OCI-M2 (cell line): ENCODE data around the gene TSSK2.
A peak's percentile ranks its signal among the peaks of the same experiment; 100 is the strongest.

Experiments used
- DNase-seq: peaks from one replicate; lab custom pipeline; 2025; ENCODE audit not compliant: unreplicated experiment; lab: John Stamatoyannopoulos, UW

The TSSK2 gene

DNA sequence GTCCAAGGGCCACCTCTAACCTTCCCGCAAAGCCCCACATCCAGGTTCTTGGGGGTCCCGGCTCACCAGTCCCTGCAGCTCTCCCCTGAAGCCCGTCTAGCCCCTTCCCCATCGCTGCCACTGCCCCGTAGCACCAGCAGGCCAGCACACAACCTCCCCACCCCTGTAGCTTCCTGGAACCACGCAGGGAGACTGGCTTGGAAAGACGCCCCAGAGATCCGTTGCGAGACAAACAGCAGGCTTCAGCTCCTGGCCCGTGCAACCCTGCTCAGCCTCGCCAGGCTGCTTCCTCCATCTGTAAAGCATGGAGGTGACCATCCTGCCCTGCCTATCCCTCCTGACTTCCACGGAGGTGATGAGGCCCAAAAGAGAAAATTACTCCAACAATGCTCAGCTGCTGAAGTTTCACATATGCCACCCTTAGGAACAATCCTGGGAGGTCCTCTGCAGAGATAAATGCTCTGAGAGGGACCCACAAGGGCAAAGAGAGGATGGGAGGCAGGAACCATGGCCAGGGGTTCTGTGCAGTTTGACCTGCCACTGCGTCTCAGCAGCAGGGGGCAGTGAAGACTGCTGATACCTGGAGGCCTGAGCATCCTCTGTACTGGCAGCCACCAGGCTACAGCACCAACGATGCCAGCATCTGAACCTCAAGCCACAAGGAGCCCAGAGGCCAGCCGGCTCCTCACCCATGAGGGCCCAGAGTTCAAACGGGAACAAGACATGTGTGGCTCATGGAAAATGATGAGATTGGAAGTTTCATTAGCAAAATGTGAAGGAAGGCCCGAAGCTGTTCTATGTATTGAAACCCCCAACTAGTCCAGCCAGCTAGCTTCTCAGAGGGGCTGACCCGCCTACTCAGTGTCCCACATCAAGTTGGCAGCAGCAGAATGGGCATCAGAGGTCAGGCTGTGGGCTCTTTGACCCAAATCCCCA, 25.0 kb upstream of the TSSK2 start:
- no peak for DNase-seq

DNA sequence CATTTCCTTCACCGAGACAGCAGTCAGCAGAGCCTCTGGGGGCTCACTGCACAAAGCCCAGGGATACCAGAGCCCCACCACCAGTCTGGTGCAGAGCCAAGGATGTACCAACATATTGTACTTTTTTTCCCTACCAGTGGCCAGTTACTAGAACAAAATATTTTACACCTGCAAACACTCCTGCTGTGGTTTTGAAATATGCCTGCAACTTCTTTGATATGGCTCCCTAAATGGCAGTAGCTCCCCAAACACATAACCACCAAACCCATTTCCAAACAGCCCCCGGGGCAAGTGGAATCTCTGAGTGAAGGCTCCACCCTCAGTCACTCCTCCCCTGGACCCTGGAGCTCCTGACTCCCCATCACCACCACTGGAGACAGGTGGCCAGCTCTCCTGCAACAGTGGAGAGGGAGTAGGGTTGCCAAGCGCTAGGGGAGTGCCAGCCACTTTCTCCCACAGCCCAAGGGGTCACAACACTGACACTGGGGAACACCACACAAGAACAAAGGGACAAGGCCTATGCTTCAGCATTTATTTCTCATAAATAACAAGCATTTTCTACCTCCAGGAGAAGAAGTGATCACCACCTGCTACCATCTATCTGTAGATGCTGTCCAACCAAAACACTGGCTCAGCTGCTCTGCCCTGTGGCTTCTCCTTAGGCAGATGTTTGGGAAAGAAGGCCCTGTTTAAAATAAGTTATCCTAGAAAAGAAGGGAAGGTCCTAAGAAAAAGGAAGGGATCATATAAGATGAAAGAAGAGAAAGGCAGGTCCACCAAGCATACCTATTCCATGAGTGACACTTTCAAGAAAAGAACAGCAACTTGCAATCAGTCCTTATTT, 24.0 kb upstream of the TSSK2 start:
- no peak for DNase-seq

DNA sequence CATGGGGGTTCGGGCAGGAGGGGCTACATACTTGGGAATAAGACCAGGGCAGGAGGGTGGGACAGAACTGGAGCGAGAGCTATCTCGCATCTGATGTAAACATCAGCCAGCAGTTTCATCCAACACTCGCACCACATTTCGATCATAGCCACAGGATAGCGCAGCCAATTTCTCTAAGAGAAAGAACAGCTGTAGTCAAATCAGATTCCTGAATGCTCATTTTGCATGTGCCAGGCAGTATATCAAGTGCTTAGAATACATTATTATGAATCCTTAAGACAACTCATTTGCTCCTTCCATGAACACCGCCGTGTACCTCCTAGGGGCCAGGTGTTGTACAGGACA, 23.4 kb upstream of the TSSK2 start:
- DNase-seq, result no peak

DNA sequence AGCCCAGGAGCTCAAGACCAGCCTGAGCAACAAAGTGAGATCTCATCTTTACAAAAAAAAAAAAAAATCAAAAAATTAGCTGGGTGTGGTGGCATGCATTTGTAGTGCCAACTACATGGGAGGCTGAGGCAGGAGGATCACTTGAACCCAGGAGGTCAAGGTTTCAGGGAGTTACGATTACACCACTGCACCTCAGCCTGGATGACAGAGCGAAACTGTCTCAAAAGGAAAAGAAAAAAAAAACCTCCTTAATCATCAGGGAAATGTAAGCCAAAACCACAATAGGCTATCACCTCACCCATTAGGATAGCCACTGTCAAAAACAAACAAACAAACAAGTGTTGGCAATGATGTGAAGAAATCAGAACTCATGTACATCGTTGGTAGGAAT, 22.3 kb upstream of the TSSK2 start:
- no peak for DNase-seq

DNA sequence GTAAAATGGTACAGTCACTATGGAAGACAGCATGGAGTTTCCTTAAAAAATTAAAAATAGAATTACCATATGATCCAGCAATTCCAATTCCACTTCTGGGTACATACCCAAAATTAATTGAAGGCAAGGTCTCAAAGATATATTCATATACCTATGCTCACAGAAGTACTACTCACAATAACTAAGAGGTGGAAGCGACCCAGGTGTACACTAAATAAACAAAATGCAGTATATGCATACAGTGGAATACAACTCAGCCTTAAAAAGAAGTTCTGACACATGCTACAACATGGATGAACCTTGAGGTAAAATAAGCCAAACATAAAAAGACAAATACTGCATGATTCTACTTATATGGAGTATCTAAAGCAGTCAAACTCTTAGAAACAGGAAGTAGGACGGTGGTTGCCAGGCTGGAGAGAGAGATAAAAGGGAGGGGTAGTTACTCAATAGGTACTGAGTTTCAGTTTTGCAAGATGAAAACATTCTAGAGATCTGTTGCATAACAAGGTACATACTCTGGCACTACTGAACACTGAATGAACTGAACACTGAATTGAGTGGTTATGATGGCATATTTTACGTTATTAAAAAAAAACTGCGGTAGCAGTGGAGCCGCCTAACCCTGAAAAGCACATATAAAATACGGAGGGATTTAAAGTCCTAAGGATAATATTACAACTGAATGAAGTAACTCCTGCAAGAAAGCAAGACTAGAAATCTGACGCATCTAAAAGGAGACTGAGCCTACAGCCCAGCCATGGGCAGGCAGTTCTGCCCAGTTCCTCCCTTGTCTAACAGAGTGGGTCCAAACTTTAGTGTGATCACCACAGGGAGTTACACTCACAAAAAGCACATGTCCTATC, 21.7 kb upstream of the TSSK2 start:
- no peak for DNase-seq

DNA sequence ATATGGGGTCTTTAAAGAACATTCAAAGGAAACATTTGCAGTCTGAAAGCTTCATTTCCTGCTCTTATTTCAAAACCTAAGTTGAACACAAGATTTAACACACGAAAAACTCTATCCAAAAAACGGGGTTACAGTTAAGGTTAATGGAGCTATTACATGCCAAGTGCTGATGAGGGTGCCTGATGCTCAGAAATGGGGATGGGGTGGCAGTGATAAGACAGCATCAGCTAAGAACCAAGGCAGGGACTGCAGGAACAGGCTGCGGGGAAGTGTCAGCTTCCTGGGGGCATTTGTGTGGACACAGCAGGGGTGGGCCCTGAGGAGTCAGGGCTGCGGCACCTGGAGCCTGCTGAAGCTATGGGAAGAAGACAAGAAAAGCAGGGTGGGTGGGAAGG, 21.0 kb upstream of the TSSK2 start:
- DNase-seq, result no peak

DNA sequence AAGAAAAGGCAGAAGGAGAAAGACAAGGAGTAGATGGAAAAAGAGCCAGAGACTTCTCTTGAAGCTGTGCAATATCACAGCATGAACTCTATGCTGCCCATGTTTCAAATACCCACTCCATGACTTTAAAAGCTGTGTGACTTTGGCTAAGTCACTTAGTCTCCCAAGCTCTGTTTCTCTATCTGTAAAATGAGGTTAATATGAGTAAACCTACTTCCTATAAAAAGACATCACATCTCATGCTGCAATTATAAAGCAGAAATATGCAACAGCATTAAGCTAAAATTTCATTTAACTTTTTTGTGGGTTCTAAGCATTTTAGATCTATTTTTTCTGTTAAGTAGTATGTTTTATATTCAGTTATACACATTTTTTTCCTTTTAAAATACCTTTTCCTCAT, 20.5 kb upstream of the TSSK2 start:
- DNase-seq, result no peak

DNA sequence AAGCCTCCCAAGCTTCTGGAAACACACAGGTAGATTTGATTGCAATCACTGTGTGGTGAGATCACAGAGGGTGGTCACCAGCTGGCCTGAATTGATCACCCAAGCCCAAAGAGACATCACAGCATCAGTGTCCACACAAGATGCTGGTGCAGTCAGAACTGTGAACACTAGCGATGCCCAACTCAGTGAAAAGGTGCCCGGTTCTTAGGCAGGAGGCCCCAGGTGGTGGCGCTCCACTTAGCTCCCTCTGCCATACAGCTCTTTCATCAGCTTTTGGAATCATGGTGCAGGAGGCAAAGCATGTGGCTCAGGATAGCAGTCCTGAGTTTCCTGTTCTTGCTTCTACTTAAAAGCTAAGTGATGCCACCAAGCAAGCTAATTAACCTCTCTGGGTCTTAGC, 20.0 kb upstream of the TSSK2 start:
- DNase-seq, result no peak

DNA sequence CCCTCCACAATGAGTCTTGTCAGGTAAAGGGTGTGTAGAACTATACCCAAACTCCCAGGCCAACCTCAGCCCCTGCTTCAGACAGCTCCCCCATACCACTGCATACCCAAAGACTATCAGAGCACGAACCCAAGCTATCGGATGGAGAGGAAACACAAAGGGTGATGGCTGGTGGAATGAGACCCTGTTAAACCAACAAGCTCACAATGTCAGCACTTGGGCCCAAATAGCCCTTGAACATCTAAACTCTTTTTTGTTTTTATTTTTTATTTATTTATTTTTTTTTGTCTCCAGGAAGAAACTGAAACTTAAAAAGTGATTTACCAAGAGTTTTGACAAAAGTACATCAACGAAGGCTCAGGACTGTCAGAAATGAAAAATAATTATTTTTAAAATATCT, 19.5 kb upstream of the TSSK2 start:
- no peak for DNase-seq

DNA sequence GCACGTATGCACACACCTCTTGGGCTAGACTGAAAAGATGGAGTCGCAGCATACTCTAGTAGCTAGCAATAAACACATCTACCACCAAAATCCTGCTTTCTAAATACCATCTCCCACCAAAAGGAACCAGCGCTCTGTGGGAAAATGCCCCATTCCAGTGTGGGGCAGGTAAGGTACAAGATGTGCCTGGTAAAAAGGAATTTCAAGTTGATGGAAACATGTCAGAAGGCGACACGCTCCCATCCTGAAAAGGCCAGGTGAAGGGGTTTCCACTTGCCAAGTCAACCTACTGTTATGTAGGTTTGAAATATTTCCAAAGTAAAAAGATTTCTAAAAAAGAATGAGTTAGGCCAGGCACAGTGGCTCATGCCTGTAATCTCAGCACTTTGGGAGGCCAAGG, 17.7 kb upstream of the TSSK2 start:
- no peak for DNase-seq

DNA sequence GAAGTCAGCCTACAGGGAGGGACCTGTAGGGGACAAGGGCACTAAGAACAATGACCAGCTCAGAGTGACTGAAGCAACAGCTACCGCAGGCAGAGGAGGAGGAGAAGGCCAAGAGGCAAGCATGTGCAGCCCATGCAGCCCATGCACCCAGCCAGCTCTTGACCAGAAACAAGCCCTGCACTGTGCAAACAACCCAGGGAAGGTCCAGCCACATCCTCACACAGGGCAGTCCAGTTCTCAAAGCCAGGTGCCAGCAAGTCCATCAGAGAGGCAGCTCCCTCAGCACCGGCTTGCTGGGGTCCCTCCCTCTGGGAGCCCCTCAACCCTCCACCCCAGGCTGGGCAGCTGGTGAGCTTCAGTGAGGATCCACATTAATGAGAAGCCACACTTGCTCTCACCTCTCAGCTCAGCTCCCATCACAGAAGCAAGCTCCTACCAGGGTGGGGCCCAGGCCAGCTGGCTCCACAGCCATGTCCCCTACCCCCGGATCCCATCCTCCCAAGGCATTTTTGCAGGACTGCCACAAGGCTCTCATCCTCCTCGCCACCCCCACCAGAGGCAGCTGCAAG, 16.0 kb upstream of the TSSK2 start:
- no peak for DNase-seq

DNA sequence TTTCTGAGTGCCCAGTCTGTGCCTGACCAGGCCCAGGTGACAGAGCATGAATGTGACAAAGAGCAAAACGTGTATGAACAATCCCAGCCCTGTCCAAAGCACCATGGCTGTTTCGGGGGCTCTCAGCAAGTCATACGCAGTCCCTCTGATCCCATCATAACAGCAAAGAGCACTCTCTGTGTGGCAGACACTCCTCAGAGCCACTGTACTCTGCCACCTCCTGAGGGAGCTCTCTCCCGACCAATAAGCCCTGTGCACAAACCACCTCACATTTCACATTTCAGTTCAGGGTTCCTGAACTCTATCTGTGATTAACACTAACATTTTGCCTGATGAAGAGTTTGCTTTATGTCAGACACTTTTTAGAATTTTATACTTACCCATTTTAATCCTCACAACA, 15.5 kb upstream of the TSSK2 start:
- no peak for DNase-seq

DNA sequence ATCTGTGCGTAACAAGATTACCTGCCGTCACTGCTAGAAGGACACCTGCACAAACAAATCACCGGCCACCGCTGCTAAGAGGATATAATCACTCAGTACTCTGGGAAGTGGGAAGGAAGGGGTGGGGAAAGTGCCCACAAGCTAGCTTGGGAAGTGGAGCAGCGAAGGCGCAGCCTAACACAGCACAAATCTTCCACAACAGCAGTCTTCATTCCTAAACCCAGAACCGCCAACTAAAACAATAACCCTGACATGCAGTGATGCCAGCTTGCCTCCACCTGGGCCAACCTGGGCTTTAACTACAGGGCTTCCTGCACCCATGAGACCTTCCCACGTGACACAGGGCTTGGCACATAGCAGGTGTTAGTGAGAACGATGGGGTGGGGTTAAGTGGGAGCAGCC, 14.0 kb upstream of the TSSK2 start:
- DNase-seq, result no peak

DNA sequence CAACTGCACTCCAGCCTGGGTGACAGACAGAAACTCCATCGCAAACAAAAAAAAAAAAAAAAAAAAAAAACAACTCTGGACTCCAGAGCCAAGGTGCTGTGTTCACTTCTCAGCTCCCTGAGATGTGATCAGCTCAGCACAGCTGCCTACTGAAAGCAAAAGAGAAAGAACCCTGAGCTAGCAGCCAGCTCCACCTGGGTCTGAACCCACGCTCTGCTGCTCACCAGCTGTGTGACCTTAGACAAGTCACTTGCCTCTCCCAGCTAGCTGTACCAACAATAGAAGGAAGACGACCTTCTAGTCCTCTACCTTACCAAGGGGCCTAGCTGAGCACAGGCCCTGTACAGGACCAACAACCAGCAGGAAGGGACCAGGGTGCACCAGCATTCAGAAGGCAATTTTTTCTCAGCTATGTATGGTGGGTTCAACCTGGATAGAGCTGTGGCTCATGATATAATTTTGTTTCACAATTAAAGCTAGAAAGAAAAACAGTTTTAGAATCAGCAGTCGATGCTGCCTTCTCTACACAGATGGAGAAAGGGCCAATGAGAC, 12.7 kb upstream of the TSSK2 start:
- no peak for DNase-seq

DNA sequence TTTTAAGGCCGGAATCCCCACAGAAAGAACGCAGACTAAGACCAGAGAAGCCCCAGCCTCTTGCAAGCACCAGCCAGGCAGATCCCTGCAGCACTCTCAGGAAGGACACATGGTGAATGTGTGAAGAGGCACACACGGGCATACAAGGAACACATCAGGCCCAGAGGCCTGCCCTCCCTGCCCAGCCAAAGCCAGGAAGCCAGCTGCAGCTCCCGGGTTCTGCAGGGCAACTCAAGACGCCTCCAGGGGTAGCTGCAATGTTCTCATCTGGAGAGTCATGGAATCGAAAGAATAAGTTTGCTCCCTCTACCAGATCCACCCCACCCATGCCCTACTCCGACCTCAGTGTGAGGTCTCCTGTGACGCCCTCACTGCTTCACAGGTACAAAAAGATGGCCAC, 11.2 kb upstream of the TSSK2 start:
- no peak for DNase-seq

DNA sequence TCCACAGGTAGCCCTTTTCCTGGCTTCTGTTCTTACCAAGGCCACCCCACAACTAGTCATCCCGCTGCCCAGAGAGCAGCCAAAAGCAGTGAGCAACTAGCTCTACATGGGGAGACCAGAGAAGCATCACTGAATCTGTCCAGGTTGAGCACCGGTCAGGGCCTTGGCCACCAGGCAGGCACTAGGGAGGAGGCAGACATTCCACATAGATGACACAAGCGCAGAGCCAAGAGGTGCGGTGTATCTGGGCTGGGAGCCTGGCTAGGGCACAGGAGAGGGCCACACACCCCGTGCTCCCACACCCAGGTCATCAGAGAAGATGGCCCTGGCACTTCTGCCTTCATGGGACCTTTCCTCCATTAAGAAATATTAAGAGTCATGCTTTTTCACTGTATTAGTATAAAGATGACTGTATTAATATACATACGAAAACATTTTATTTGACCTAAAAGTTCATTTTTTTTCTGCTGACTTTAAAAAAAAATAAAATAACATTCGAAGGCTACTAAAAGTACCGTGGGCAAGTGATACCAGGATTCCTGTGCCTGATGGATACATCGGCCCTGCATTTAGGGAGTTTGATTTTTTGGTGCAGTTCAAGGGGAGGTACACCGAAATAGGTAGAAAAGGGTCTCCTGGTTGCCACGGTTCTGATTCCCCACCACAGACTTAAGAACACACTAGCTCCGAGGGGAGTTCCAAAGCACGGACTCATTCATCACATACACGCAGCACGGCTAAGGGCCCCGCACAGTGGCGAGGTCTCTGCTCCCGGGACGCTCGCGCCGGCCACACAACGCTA, 10.1 kb upstream of the TSSK2 start:
- no peak for DNase-seq

DNA sequence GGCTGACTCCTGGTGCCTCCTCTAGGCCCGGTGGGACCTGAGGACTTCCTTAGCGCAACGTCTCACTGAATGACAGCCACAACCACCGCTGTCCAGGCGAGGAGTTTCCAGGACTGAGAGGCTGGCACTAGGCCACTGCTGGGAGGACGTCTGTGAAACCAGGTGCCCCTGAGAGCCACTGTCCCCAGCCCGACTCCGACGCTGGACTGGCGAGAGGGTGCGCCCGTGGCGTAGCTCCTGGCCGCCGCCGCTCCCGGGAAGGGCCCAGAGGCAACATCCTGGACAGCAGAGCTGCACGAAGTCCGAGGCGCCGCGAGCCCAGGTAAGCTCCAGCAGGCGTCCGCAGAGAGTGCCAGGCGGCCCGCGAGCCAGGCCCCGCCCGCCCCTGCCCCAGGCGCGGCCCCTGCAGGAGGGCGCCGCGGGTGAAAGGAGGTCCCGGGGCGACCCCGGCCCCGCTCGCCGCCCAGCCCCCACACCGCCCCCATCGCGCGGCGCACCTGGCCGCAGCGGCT, 9.4 kb upstream of the TSSK2 start:
- DNase-seq, result no peak

DNA sequence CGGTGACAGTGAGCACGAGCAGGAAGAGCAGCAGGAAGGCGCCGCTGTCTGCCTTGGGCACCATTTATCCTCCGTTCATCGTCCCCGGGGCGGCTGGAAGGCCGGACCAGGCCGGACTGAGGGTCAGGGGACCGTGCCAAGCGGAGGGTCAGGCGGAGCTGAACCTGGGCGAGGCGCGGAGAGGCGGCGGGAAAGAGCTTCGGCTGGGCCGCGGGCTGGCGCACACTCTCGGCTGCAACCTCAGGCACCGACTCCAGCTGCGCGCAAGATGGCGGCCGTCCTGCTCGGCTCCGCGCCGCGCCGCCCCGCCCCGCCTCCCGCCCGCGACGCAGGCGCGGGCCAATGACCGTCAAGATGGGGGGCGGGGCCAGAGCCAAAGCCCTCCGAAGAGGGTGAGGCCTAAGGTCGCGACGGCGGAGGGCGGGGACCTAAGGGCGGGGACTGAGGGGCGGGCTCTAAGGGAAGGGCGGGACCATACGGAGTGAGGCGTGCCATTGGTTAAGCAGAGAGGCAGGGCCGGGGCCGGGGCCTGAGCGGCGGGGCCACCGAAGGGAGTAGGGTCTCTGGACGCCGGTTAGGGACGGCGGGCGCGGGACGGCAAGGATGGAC, 8.9 kb upstream of the TSSK2 start, which contains the start of gene DGCR2:
DGCR2 (minus strand) TSS at position 270 of the 609 bp plus-strand sequence; CDS start at position 64, 206 bp downstream.
- DNase-seq, result peak; percentile 47
